ENCODE measurements around the gene RFNG.
A peak's percentile ranks its signal among the peaks of the same experiment; 100 is the strongest.

Gene RFNG

DNA sequence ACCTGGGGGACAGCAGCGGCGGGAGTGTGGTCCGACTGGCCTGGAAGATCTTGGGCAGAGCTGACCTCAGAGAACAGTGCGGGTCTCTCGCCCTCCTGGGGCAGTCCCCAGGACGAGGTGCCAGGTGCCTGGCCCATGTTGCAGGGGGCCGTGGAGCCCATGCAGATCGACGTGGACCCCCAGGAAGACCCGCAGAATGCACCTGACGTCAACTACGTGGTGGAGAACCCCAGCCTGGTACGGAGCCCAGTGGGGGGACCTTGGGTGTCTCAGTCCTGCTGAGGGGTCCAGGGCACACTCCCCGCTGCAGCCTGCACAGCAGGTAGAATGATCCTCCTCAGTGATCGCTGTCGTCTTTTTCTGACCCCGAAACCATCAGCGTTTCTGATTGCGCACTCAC lies 1.5 kb upstream of the RFNG start:
- Histone ChIP-seq H3K4me1 (ENCODE audit: control insufficient read depth, low read length) (peaks cover 17% of the 10 kb centered on the region), H3K27ac (ENCODE audit: low read depth, low read length) (no peak overlapping the region), H3F3A (ENCODE audit: control insufficient read depth, insufficient read depth) (no peaks in the 10 kb centered on the region), H3K27me3 (ENCODE audit: control insufficient read depth, low read length) (no peaks in the 10 kb centered on the region), H3K9me3 (ENCODE audit: control insufficient read depth, insufficient read depth, low read length) (no peaks in the 10 kb centered on the region), H3K9me2 (replicated peaks; ENCODE audit: control insufficient read depth, low read length) (no peaks in the 10 kb centered on the region), H3K36me3 (ENCODE audit: control insufficient read depth, low read length) (peaks cover 40% of the 10 kb centered on the region), H4K20me1 (ENCODE audit: control insufficient read depth, insufficient read depth, low read depth, low read length) (peaks cover 3% of the 10 kb centered on the region; the same call in 1 of the 2 replicates), H3K79me2 (ENCODE audit: control insufficient read depth, low read length) (peaks cover 19% of the 10 kb centered on the region), H3K4me3 (ENCODE audit: low read length) (peak overlapping the region; percentile 97), H3K4me2 (ENCODE audit: low read length) (peak overlapping the region; percentile 94)
- TF ChIP-seq, protein P1, sequence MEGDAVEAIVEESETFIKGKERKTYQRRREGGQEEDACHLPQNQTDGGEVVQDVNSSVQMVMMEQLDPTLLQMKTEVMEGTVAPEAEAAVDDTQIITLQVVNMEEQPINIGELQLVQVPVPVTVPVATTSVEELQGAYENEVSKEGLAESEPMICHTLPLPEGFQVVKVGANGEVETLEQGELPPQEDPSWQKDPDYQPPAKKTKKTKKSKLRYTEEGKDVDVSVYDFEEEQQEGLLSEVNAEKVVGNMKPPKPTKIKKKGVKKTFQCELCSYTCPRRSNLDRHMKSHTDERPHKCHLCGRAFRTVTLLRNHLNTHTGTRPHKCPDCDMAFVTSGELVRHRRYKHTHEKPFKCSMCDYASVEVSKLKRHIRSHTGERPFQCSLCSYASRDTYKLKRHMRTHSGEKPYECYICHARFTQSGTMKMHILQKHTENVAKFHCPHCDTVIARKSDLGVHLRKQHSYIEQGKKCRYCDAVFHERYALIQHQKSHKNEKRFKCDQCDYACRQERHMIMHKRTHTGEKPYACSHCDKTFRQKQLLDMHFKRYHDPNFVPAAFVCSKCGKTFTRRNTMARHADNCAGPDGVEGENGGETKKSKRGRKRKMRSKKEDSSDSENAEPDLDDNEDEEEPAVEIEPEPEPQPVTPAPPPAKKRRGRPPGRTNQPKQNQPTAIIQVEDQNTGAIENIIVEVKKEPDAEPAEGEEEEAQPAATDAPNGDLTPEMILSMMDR (IDR thresholded peaks at IDR 0.05; ENCODE audit: low read depth, low read length, poor library complexity, severe bottlenecking): no peak
- TF ChIP-seq EZH2phosphoT487 (IDR thresholded peaks at IDR 0.05; ENCODE audit: borderline replicate concordance, low read length): no peak

DNA sequence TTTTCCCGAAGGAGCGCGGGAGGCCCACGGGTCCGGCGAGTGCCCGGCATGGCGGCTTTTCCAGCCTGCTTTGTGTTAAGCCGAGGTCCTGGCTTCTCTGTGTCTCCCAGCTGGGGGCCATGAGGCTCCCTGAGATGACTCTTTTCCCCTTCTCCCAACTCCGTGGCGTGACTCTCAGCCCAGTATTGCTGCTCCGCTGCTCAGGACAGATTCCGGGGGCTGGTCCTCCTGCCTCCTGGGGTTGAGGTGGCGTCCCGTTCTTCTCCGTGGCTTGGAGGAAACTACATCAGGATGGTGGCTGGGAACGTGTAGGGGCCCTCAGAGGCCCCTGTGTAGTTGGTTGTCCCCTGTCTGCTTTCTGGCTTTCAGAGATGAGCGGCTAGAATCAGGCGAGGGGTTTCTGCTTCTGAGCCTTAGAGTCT lies 1.0 kb upstream of the RFNG start:
- Histone ChIP-seq H3K36me3 (ENCODE audit: control insufficient read depth, low read length) (peaks cover 35% of the 10 kb centered on the region), H3K4me2 (ENCODE audit: low read length) (peak overlapping the region; percentile 94), H4K20me1 (ENCODE audit: control insufficient read depth, insufficient read depth, low read depth, low read length) (peaks cover 3% of the 10 kb centered on the region; the same call in 1 of the 2 replicates), H3K4me1 (ENCODE audit: control insufficient read depth, low read length) (peaks cover 17% of the 10 kb centered on the region), H3K27ac (ENCODE audit: low read depth, low read length) (no peak overlapping the region), H3K4me3 (ENCODE audit: low read length) (peak overlapping the region; percentile 97), H3K27me3 (ENCODE audit: control insufficient read depth, low read length) (no peaks in the 10 kb centered on the region), H3K9me2 (replicated peaks; ENCODE audit: control insufficient read depth, low read length) (no peaks in the 10 kb centered on the region), H3K79me2 (ENCODE audit: control insufficient read depth, low read length) (peaks cover 19% of the 10 kb centered on the region), H3K9me3 (ENCODE audit: control insufficient read depth, insufficient read depth, low read length) (no peaks in the 10 kb centered on the region), H3F3A (ENCODE audit: control insufficient read depth, insufficient read depth) (no peaks in the 10 kb centered on the region)
- no peak for TF ChIP-seq EZH2phosphoT487 (IDR thresholded peaks at IDR 0.05; ENCODE audit: borderline replicate concordance, low read length)
- TF ChIP-seq, protein P1 (IDR thresholded peaks at IDR 0.05; ENCODE audit: low read depth, low read length, poor library complexity, severe bottlenecking): no peak

DNA sequence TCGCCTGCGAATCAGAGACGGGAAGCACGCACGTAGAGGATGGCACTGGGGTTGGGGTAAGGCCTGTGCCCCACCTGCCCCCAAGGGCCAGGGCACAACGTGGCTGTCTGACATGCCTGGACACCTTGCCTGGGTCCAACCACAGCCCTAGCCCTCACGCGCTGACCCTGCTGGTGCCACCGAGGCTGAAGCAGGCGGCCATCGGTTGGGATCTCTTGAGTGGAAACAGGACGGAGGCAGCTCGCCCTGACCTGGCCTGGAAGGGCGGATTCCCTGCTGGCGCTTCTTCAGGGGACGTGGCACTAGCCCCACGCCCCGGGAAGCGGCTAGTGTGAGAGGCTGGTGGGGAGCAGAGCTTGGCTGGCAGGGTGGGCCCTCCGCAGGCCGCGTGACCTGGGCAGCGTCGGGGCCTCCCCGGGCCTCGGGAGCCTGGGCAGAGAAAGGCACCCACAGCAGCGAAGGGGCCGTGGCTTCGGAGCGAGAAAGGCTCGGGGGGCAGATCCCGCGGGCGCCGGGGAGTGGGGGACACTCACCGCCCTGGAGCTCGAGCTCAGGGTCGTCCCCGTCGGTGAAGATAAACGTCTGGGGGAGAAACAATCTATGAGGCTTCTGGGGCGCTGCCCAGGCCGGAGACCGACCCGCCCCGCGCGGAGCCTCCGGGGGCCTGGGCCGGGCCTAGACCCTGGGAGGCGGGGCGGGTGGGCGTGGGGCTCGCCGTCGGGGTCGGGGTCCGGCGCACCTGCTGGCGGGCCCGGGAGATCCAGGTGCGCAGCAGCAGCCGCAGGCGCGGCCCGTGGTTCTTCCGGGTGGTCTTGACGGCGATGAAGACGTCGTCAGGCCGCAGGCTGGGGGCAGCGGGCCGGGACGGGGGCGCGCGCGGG lies 610 bp downstream of the RFNG start:
- H3K27me3 ChIP-seq (ENCODE audit: control insufficient read depth, low read length): no peaks in the 10 kb centered on the region
- no peak overlapping the region for H3K27ac ChIP-seq (ENCODE audit: low read depth, low read length)
- H3K4me2 ChIP-seq (ENCODE audit: low read length): peak overlapping the region; percentile 86
- peaks cover 3% of the 10 kb centered on the region; the same call in 1 of the 2 replicates for H4K20me1 ChIP-seq (ENCODE audit: control insufficient read depth, insufficient read depth, low read depth, low read length)
- no peaks in the 10 kb centered on the region for H3K9me3 ChIP-seq (ENCODE audit: control insufficient read depth, insufficient read depth, low read length)
- peaks cover 18% of the 10 kb centered on the region for H3K36me3 ChIP-seq (ENCODE audit: control insufficient read depth, low read length)
- TF ChIP-seq, protein P1 (IDR thresholded peaks at IDR 0.05; ENCODE audit: low read depth, low read length, poor library complexity, severe bottlenecking): no peak
- no peak for TF ChIP-seq EZH2phosphoT487 (IDR thresholded peaks at IDR 0.05; ENCODE audit: borderline replicate concordance, low read length)
- peak overlapping the region; percentile 79 for H3K4me3 ChIP-seq (ENCODE audit: low read length)
- peaks cover 19% of the 10 kb centered on the region for H3K79me2 ChIP-seq (ENCODE audit: control insufficient read depth, low read length)
- H3K9me2 ChIP-seq (replicated peaks; ENCODE audit: control insufficient read depth, low read length): no peaks in the 10 kb centered on the region
- H3K4me1 ChIP-seq (ENCODE audit: control insufficient read depth, low read length): peaks cover 17% of the 10 kb centered on the region
- no peaks in the 10 kb centered on the region for H3F3A ChIP-seq (ENCODE audit: control insufficient read depth, insufficient read depth)
